Measurements from ENCODE around the gene CREB3. TPM values are rescaled to one million over a fixed set of nuclear protein-coding genes. Genes with fewer than 3 reads are reported as not detected.

Gene CREB3
- total and polyA plus RNA-seq, 9 of the 15 experiments (the other 6 are each of a cell fraction or from before 2014, with no cell fraction given) = 5.7 to 18.3 (median 14.9) TPM

- TF ChIP-seq TFE3 (CRISPR knock-in tag; IDR thresholded peaks at IDR 0.05) (no peak), POU5F1 (IDR thresholded peaks at IDR 0.05; ENCODE audit: borderline replicate concordance, low read depth, low read length, partially characterized antibody) (no peak), ZNF197 (CRISPR knock-in tag; IDR thresholded peaks at IDR 0.05; ENCODE audit: low read depth) (no peak), NFIX (CRISPR knock-in tag; IDR thresholded peaks at IDR 0.05; ENCODE audit: low read depth) (no peak), THAP12 (CRISPR knock-in tag; IDR thresholded peaks at IDR 0.05) (no peak), TEAD2 (tag; IDR thresholded peaks at IDR 0.05) (peak; percentile 52; the same call in 1 of the 2 replicates), RBM17 (IDR thresholded peaks at IDR 0.05; ENCODE audit: borderline replicate concordance, low read depth, low read length) (no peak), ZSCAN32 (CRISPR knock-in tag; IDR thresholded peaks at IDR 0.05) (no peak), RB1 (IDR thresholded peaks at IDR 0.05; ENCODE audit: low read depth) (no peak), HCFC1 (IDR thresholded peaks at IDR 0.05; ENCODE audit: low read depth, low read length) (no peak), CREM (IDR thresholded peaks at IDR 0.05; ENCODE audit: low read depth) (peak; percentile 70; the same call in 1 of the 2 replicates), XRCC5 (IDR thresholded peaks at IDR 0.05; ENCODE audit: low read depth, low read length) (0 out of 2 replicates have a peak, but pooled peaks have one; percentile 11), SFPQ (IDR thresholded peaks at IDR 0.05; ENCODE audit: low read depth, low read length) (no peak), EZH2 (IDR thresholded peaks at IDR 0.05; ENCODE audit: borderline replicate concordance, low read depth, low read length) (no peak), PTBP1 (IDR thresholded peaks at IDR 0.05; ENCODE audit: low read depth, low read length) (no peak), ESRRA (IDR thresholded peaks at IDR 0.05; ENCODE audit: borderline replicate concordance, low read depth) (no peak), HSF4 (CRISPR knock-in tag; IDR thresholded peaks at IDR 0.05; ENCODE audit: borderline replicate concordance) (no peak), ARID1B (IDR thresholded peaks at IDR 0.05) (peak; percentile 97), RAD51 (IDR thresholded peaks at IDR 0.05; ENCODE audit: borderline replicate concordance, low read depth) (no peak), TCF7L2 (IDR thresholded peaks at IDR 0.05; ENCODE audit: low read depth, low read length) (no peak), PRPF4 (IDR thresholded peaks at IDR 0.05; ENCODE audit: insufficient read depth, low read depth, low read length, poor library complexity, severe bottlenecking) (no peak), MAFG (tag; conservative IDR thresholded peaks at IDR 0.05) (peak; percentile 77)
Measured at GRCh38 chr9:35728041-35728971, 4.2 kb upstream of the CREB3 start (continued).
